KMS-11 (cell line): ENCODE data around the gene RANBP3L.

Source experiments
- H2AFZ ChIP-seq: fragments of 200-600 bp; sonication (generic); 2 replicates; pipeline ENCODE4 v1.6.1; 2016; ENCODE audit warnings: antibody characterized with exemption, mixed run types, low read depth
- H3K27ac ChIP-seq: fragments of 200-600 bp; sonication (generic); 2 replicates; pipeline ENCODE4 v1.6.1; 2016; ENCODE audit warnings: mild to moderate bottlenecking, mixed run types
- H3K27me3 ChIP-seq: fragments of 200-600 bp; sonication (generic); 2 replicates; pipeline ENCODE4 v1.6.1; 2017; ENCODE audit warnings: mild to moderate bottlenecking, low read depth, mixed run types, moderate library complexity; ENCODE audit not compliant: insufficient read depth
- H3K36me3 ChIP-seq: fragments of 200-600 bp; sonication (generic); 2 replicates; pipeline ENCODE4 v1.6.1; 2017; ENCODE audit warnings: mild to moderate bottlenecking, mixed run types; ENCODE audit not compliant: insufficient read depth
- H3K4me1 ChIP-seq: fragments of 200-600 bp; sonication (generic); 2 replicates; pipeline ENCODE4 v1.6.1; 2016; ENCODE audit warnings: mild to moderate bottlenecking, low read depth, mixed run types; ENCODE audit not compliant: poor library complexity, severe bottlenecking
- H3K4me2 ChIP-seq: fragments of 200-600 bp; sonication (generic); 2 replicates; pipeline ENCODE4 v1.7.0; 2016; ENCODE audit warnings: mild to moderate bottlenecking, mixed run types
- H3K4me3 ChIP-seq: fragments of 200-600 bp; sonication (generic); IDR thresholded peaks from 2 replicates; pipeline ENCODE4 v1.6.1; 2017; ENCODE audit warnings: low read depth, low read length, mixed read lengths; ENCODE audit not compliant: insufficient read depth
- H3K79me2 ChIP-seq: fragments of 200-600 bp; sonication (generic); 2 replicates; pipeline ENCODE4 v1.6.1; 2016; ENCODE audit warnings: low read depth, mixed run types; ENCODE audit not compliant: insufficient read depth
- H3K9ac ChIP-seq: fragments of 200-600 bp; sonication (generic); 2 replicates; pipeline ENCODE4 v1.6.1; 2016; ENCODE audit warnings: mild to moderate bottlenecking, mixed run types
- H4K20me1 ChIP-seq: fragments of 200-600 bp; sonication (generic); 2 replicates; pipeline ENCODE4 v1.6.1; 2016; ENCODE audit warnings: mild to moderate bottlenecking, mixed run types; ENCODE audit not compliant: insufficient read depth
- CTCF ChIP-seq: fragments of 200-600 bp; sonication (generic); conservative IDR thresholded peaks from 2 replicates; pipeline ENCODE4 v1.6.1; 2017; ENCODE audit warnings: low read depth, mild to moderate bottlenecking, antibody characterized with exemption, low read length, moderate library complexity, mixed read lengths

RANBP3L gene

GRCh38 chr5:36227046-36227445 lies 74.7 kb downstream of the RANBP3L start:
- Histone ChIP-seq H3K4me1 (no peaks in the 10 kb centered on the region), H3K4me2 (no peak overlapping the region), H3K79me2 (no peaks in the 10 kb centered on the region; the same call in 1 of the 2 replicates), H2AFZ (no peak overlapping the region), H3K27ac (no peak overlapping the region), H3K4me3 (no peak overlapping the region), H3K9ac (no peak overlapping the region), H4K20me1 (no peaks in the 10 kb centered on the region), H3K27me3 (no peaks in the 10 kb centered on the region), H3K36me3 (no peaks in the 10 kb centered on the region)
- TF ChIP-seq CTCF: no peak

DNA sequence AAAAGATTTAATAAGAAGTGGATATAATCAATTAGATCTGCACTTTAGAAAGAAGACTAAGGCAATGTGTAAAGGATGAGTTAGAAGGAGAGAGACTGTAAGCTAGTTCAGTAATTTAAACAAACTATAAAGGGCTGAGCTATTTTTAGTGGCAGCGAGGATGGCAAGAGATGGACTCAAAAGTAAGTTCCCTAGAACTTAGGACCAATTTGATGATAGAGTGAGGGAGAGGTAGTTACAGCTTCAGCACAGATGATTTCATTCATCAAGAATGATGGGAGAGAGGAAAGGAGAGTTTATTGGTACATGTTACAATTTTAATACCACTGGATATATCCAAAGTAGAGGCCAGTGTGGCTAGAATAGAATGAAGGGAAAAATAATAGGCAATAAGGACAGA lies 79.1 kb downstream of the RANBP3L start:
- H3K4me1 ChIP-seq: no peaks in the 10 kb centered on the region
- H2AFZ ChIP-seq: no peak overlapping the region

DNA sequence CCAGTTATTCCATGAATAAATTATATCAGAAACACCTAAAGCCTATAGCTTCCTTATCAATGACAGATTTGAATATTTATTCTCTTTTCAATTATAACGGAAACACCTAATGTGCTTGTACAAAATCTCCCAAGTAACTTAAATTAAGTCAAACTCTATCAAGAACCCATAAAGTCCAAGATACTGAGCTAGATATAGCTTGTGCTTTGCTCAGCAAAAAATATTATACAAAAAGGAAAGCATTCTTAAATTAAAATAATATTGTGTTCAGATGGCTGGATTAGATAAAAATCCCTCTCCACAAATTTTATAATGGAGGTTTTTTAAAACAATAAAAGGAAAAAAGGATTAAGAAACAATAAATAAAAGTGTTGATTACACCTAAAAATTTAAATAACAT lies 83.7 kb downstream of the RANBP3L start:
- Histone ChIP-seq H2AFZ (no peak overlapping the region), H3K79me2 (no peaks in the 10 kb centered on the region), H3K4me2 (no peak overlapping the region), H4K20me1 (no peaks in the 10 kb centered on the region), H3K4me1 (no peaks in the 10 kb centered on the region), H3K36me3 (no peaks in the 10 kb centered on the region), H3K27me3 (no peaks in the 10 kb centered on the region), H3K9ac (no peak overlapping the region), H3K27ac (no peak overlapping the region), H3K4me3 (no peak overlapping the region)
- no peak for TF ChIP-seq CTCF

More for the DNA sequence above, 79.1 kb downstream of the RANBP3L start:
- Histone ChIP-seq H3K9ac (no peak overlapping the region), H3K79me2 (no peaks in the 10 kb centered on the region), H3K4me2 (no peak overlapping the region), H3K27me3 (no peaks in the 10 kb centered on the region), H3K27ac (no peak overlapping the region), H4K20me1 (no peaks in the 10 kb centered on the region), H3K36me3 (no peaks in the 10 kb centered on the region), H3K4me3 (no peak overlapping the region)
- no peak for TF ChIP-seq CTCF

GRCh38 chr5:36217567-36217966 lies 84.1 kb downstream of the RANBP3L start:
- Histone ChIP-seq H3K4me3 (no peak overlapping the region), H2AFZ (no peak overlapping the region), H3K79me2 (no peaks in the 10 kb centered on the region), H3K27ac (no peak overlapping the region), H3K27me3 (no peaks in the 10 kb centered on the region), H3K4me1 (no peaks in the 10 kb centered on the region), H3K4me2 (no peak overlapping the region), H3K9ac (no peak overlapping the region), H4K20me1 (no peaks in the 10 kb centered on the region), H3K36me3 (no peaks in the 10 kb centered on the region; the same call in 1 of the 2 replicates)
- TF ChIP-seq CTCF: no peak
